LNCaP clone FGC (cell line): ENCODE measurements around the gene C22orf15.

ENCODE experiments used
- DNase-seq: peaks from one replicate; pipeline ENCODE4 v3.0.0-alpha.2; 2011; ENCODE audit warnings: low read depth
- H3K4me3 ChIP-seq: 2 replicates; pipeline ENCODE4 v1.5.1; 2011; ENCODE audit warnings: mild to moderate bottlenecking, low read depth, low read length, control low read depth
- CTCF ChIP-seq: IDR thresholded peaks from 2 replicates; pipeline ENCODE4 v1.5.1; 2012; ENCODE audit warnings: mild to moderate bottlenecking; ENCODE audit not compliant: control insufficient read depth, insufficient read depth; ENCODE audit errors: extremely low read depth

The C22orf15 gene

GRCh38 chr22:23812378-23812777 lies 49.6 kb downstream of the C22orf15 start:
- no peak for TF ChIP-seq CTCF
- no peak for DNase-seq
- no peak overlapping the region for H3K4me3 ChIP-seq
